HEK293 (cell line): ENCODE data around the gene TAS1R3.

Source experiments
- CTCF ChIA-PET: fragments of 350-600 bp; formaldehyde crosslinking; extraction: SDS; loops from one replicate; lab custom pipeline; 2021; ENCODE audit warnings: antibody characterized with exemption; lab: Yijun Ruan, JAX
- POLR2A ChIA-PET: fragments of 300-600 bp; formaldehyde crosslinking; extraction: SDS; loops from one replicate; lab custom pipeline; 2020; ENCODE audit warnings: antibody characterized with exemption, inconsistent platforms; lab: Yijun Ruan, JAX
- H3K27ac ChIP-seq: fragments of 200-500 bp; sonication (Bioruptor generic); 2 replicates; pipeline ENCODE4 v1.5.1; 2014; ENCODE audit warnings: low read depth, low read length, control low read depth, inconsistent platforms; ENCODE audit errors: extremely low read depth
- H3K36me3 ChIP-seq, 2 experiments: fragments of 200-500 bp in 1 of 2; sonication (Bioruptor generic) in 1 of 2; 1 replicate in 1 of 2; 2 replicates in 1 of 2; pipeline ENCODE4 v1.5.1; 2014 to 2017; ENCODE audit warnings: inconsistent platforms in 2 of 2, low read length in 2 of 2; ENCODE audit not compliant: control insufficient read depth in 2 of 2, insufficient read depth in 1 of 2
- H3K4me1 ChIP-seq: fragments of 200-500 bp; sonication (Bioruptor generic); 2 replicates; pipeline ENCODE4 v1.5.1; 2014; ENCODE audit warnings: mild to moderate bottlenecking, low read length, inconsistent platforms; ENCODE audit not compliant: control insufficient read depth, insufficient read depth
- H3K4me3 ChIP-seq: 2 replicates; pipeline ENCODE4 v1.5.1; 2011; ENCODE audit warnings: low read depth, mild to moderate bottlenecking, control low read depth, low read length, moderate library complexity
- H3K9me3 ChIP-seq: fragments of 200-500 bp; sonication (Bioruptor generic); 2 replicates; pipeline ENCODE4 v1.5.1; 2014; ENCODE audit warnings: low read depth, low read length, inconsistent platforms; ENCODE audit not compliant: control insufficient read depth, insufficient read depth
- KLF1 ChIP-seq: fragments of 450-650 bp; formaldehyde crosslinking; IDR thresholded peaks from 2 replicates; pipeline ENCODE4 v1.5.1; 2016; ENCODE audit warnings: missing biosample characterization, missing genetic modification characterization
- PATZ1 ChIP-seq: fragments of 450-650 bp; formaldehyde crosslinking; IDR thresholded peaks from 2 replicates; pipeline ENCODE4 v1.5.1; 2016; ENCODE audit warnings: missing biosample characterization, missing genetic modification characterization
- ZBTB20 ChIP-seq: fragments of 450-650 bp; formaldehyde crosslinking; IDR thresholded peaks from 2 replicates; pipeline ENCODE4 v1.5.1; 2016; ENCODE audit warnings: missing biosample characterization, missing genetic modification characterization
- ZIC2 ChIP-seq: fragments of 450-650 bp; formaldehyde crosslinking; IDR thresholded peaks from 2 replicates; pipeline ENCODE4 v1.5.1; 2016; ENCODE audit warnings: missing biosample characterization, missing genetic modification characterization
- ZNF18 ChIP-seq: fragments of 450-650 bp; formaldehyde crosslinking; IDR thresholded peaks from 2 replicates; pipeline ENCODE4 v1.5.1; 2016; ENCODE audit warnings: missing biosample characterization, missing genetic modification characterization
- ZNF24 ChIP-seq: fragments of 450-650 bp; formaldehyde crosslinking; IDR thresholded peaks from 2 replicates; pipeline ENCODE4 v1.5.1; 2016; ENCODE audit warnings: missing biosample characterization, missing genetic modification characterization
- ZNF280C ChIP-seq: fragments of 450-650 bp; formaldehyde crosslinking; IDR thresholded peaks from 2 replicates; pipeline ENCODE4 v1.5.1; 2016; ENCODE audit warnings: missing biosample characterization, missing genetic modification characterization
- ZNF335 ChIP-seq: fragments of 450-650 bp; formaldehyde crosslinking; conservative IDR thresholded peaks from 2 replicates; pipeline ENCODE4 v1.5.1; 2016; ENCODE audit warnings: missing biosample characterization, missing genetic modification characterization
- ZNF341 ChIP-seq: fragments of 450-650 bp; formaldehyde crosslinking; IDR thresholded peaks from 2 replicates; pipeline ENCODE4; 2016; ENCODE audit warnings: low read depth, missing biosample characterization, missing genetic modification characterization
- ZNF426 ChIP-seq: fragments of 450-650 bp; formaldehyde crosslinking; IDR thresholded peaks from 2 replicates; pipeline ENCODE4 v1.5.1; 2017; ENCODE audit warnings: missing biosample characterization, missing genetic modification characterization, mild to moderate bottlenecking, inconsistent platforms, moderate library complexity
- ZNF510 ChIP-seq: fragments of 450-650 bp; formaldehyde crosslinking; IDR thresholded peaks from 2 replicates; pipeline ENCODE4 v1.5.1; 2018; ENCODE audit warnings: mild to moderate bottlenecking, missing genetic modification characterization, missing biosample characterization; ENCODE audit not compliant: insufficient replicate concordance
- ZNF626 ChIP-seq: fragments of 450-650 bp; sonication (Bioruptor Pico); formaldehyde crosslinking; IDR thresholded peaks from 2 replicates; pipeline ENCODE4 v1.5.1; 2018; ENCODE audit warnings: missing biosample characterization, missing genetic modification characterization, inconsistent platforms
- ZNF768 ChIP-seq: fragments of 450-650 bp; formaldehyde crosslinking; IDR thresholded peaks from 2 replicates; pipeline ENCODE4 v1.5.1; 2018; ENCODE audit warnings: missing biosample characterization, mild to moderate bottlenecking, missing genetic modification characterization
- TF ChIP-seq, protein P1 (sequence below): fragments of 450-650 bp; formaldehyde crosslinking; IDR thresholded peaks from 2 replicates; pipeline ENCODE4 v1.5.1; 2016; ENCODE audit warnings: missing biosample characterization, missing genetic modification characterization

TAS1R3 gene

GRCh38 chr1:1331068-1331965 is at the start of gene TAS1R3:
Gene TAS1R3, plus strand, starts transcription at chr1:1331280. Its CDS starts 66 bp downstream, at chr1:1331346.
- ChIA-PET POLR2A (interaction anchor here (1.3 kb wide), 1 partner anchor 22 kb away, joined by 3 read pairs; no protein-coding TSS in a partner anchor), CTCF (no interaction called here)
- Histone ChIP-seq H3K4me3 (no peak within 1 kb of the TSS), H3K27ac (no peak within 1 kb of the TSS), H3K4me1 (no peaks in the 10 kb centered on the region), H3K9me3 (no peaks in the 10 kb centered on the region), H3K36me3 (peaks cover 0 to 46% of the 10 kb centered on the region in 2 experiments; a peak in 1 of 3 replicates)
- 0 out of 2 replicates have a peak, but pooled peaks have one; percentile 15 for TF ChIP-seq PATZ1
- TF ChIP-seq ZNF335 (tag by site-specific recombination), result peak; percentile 67
- no peak for TF ChIP-seq ZNF510
- TF ChIP-seq ZIC2 (tag by site-specific recombination), result peak; percentile 93
- TF ChIP-seq ZBTB20 (tag by site-specific recombination), result peak; percentile 54
- no peak for TF ChIP-seq ZNF24 (tag by site-specific recombination)

GRCh38 chr1:1281533-1282321 is 49.4 kb upstream of the TAS1R3 start:
- POLR2A ChIA-PET, result interaction anchor here (1.0 kb wide), 1 partner anchor 10 kb away, joined by 3 read pairs; no protein-coding TSS in a partner anchor
- Histone ChIP-seq H3K36me3 (no peaks in the 10 kb centered on the region), H3K4me1 (no peaks in the 10 kb centered on the region), H3K27ac (no peak overlapping the region), H3K9me3 (no peaks in the 10 kb centered on the region), H3K4me3 (no peak overlapping the region)
- TF ChIP-seq, protein P1, sequence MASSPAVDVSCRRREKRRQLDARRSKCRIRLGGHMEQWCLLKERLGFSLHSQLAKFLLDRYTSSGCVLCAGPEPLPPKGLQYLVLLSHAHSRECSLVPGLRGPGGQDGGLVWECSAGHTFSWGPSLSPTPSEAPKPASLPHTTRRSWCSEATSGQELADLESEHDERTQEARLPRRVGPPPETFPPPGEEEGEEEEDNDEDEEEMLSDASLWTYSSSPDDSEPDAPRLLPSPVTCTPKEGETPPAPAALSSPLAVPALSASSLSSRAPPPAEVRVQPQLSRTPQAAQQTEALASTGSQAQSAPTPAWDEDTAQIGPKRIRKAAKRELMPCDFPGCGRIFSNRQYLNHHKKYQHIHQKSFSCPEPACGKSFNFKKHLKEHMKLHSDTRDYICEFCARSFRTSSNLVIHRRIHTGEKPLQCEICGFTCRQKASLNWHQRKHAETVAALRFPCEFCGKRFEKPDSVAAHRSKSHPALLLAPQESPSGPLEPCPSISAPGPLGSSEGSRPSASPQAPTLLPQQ (tag by site-specific recombination), result 0 out of 2 replicates have a peak, but pooled peaks have one; percentile 25
- 0 out of 2 replicates have a peak, but pooled peaks have one; percentile 13 for TF ChIP-seq KLF1
- TF ChIP-seq ZNF768, result peak; percentile 96; the same call in 1 of the 2 replicates
- TF ChIP-seq ZNF18, result no peak
- no peak for TF ChIP-seq ZNF426 (tag by site-specific recombination)
- no peak for TF ChIP-seq ZNF280C (tag by site-specific recombination)
- TF ChIP-seq ZNF341 (tag by site-specific recombination), result no peak
- TF ChIP-seq ZNF626 (tag by site-specific recombination), result no peak
- CTCF ChIA-PET, result interaction anchor here (0.6 to 0.9 kb wide), 2 partner anchors 9 to 21 kb away, joined by 3 to 5 read pairs; no protein-coding TSS in a partner anchor
